Amniotic epithelial cell (primary cell): ENCODE results near the gene KRTAP17-1.

Experiments used
- DNase-seq: peaks from one replicate; pipeline ENCODE4 v3.0.0-alpha.2; 2010; ENCODE audit warnings: low read depth

KRTAP17-1 gene

GRCh38 chr17:41332239-41332638, 16.7 kb upstream of the KRTAP17-1 start:
- no peak for DNase-seq

GRCh38 chr17:41331606-41332005, 16.1 kb upstream of the KRTAP17-1 start:
- DNase-seq, result no peak

GRCh38 chr17:41329279-41329948, 13.9 kb upstream of the KRTAP17-1 start:
- DNase-seq, result peak; percentile 43

GRCh38 chr17:41328207-41328606, 12.7 kb upstream of the KRTAP17-1 start:
- no peak for DNase-seq

DNA sequence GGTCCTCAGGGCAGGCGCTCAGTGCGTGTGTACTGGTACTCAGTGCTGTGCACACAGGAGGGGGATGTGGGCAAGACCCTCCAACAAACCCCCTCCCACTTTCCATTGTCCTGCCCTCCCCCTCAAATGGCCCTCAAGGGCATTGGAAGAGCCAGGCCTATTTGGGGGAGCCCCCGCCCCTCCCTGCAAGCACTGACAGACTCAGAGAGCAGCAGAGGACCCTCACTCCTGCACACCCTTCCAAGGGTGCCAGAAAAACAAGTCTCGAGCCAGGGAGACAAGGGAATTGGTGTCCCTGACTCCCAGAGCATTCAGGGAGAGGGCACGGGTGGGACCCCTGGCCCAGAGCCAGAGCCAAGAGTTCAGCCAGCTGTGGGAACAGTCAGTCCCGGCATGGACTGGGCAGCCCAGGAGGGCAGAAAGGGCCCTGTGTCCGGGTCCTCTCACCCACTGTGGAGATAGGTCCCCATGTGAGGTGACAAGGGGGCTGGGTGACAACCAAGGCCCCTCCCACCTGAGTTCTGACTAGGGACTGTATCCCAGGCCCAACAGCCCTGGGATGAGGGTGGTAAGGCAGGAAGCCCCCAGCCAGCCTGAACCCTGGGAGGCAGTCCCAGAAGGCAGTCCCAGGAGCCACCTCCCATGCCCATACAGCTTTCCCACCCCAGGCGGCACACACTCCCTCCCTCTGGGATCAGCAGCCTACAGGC, 12.1 kb upstream of the KRTAP17-1 start:
- DNase-seq, result no peak

DNA sequence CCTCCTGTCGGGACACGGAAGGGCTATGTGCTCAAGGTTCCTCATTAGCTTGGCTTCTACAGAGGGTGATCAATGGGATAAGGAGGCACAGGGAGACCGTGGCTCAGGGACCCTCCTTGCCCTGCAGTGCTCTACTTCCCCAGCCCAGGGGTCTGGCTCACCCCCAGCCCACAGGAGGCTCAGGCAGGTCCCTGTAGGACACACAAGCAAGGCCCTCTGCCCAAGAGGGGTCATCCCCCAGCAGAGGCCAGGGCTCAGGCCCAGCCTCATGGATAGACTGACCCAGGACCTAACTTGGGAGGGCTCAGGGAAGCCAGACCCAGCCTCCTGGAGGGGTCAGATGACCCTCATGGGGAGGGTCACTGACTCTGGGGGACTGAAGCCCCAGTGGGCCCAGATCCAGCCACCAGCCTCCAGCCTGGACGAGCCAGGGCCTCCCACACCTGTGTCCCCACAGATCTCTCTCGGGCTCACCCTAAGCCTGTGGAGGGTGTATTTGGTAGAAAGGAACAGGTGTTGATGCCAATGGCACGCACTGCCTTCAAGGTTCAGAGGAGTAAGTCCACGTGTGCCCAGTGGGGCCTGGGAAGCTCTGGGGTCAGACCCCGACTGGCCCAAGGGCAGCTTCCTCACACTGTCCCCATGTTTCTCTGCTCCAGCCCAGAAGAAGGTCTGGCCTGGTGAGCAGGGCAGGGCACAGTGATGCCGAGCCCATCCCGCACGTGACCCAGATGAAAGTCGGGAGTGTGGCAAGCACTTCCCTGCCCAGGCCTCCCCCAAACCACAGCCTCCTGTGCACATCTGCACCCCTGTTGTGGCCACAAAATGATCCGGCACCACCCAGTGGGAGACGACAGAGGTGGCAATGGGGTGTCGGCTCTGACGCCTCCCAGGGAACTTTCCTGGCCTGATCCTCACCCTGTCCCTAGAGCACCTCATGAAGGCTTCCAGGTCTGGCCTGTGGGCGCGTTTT, 10.9 kb upstream of the KRTAP17-1 start:
- DNase-seq, result no peak

DNA sequence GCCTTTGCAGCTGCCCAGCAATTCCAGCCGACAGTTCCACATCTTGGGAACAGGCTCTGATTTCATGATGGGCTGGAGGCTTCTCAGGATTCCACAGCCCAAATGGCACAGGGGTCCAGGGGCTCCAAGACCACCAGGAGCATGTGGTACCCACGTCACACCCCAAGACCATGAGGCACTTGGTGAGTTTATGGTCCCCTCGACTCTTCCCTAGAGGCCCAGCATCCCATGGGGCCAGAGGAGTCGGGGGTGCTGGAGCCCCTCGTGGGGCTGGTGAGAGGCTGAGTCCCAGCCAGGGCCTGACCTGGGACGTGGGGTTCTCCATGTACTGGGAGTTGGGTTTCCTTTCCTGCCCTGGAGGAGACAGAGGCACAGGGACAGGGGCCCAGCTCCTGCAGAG, 10.1 kb upstream of the KRTAP17-1 start:
- DNase-seq, result no peak

- no peak for DNase-seq
These were observed 9.6 kb upstream of the KRTAP17-1 start for GRCh38 chr17:41325126-41325525.

DNA sequence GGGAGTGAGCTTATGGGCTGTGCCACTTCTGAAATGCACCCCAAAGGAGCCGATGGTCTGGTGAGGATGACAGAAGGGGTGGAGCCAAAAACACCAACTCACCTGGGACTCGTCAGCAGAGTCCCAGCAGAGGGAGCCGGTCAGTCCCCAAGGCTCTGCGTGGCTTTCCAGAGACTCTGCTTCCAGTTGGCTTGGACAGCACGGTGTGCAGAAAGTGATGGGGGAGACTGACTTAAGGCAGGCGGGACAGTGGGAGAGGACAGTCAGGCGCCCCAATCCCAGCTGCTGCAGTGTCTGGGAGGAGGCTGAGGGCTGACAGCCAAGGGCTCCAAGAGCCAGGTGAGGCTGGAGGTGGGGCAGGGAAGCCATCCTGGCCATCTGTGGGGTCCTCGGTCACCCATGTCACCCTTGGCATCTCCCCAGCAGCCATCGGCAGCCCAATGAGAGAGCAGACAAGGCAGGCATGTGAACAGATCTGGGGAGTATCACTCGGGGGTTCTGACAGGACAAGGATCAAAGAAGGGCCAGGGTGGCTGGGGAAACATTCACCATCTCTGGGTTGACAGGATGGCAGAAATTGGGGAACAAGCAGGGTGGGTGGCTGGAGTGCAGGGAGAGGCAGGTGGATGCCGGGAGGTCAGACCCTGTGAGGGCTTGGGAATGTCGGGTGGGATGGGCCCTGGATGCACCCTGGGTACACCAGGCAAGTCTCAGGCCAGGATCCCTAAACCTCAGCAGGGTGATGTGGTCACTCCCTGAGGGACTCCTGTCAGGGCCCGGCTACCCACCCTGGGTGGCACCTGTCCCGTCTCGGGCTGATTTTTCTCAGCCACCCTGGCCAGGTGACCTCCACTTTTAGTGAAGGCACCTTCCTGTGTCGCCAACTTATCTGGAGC, 8.9 kb upstream of the KRTAP17-1 start:
- DNase-seq, result peak; percentile 15

DNA sequence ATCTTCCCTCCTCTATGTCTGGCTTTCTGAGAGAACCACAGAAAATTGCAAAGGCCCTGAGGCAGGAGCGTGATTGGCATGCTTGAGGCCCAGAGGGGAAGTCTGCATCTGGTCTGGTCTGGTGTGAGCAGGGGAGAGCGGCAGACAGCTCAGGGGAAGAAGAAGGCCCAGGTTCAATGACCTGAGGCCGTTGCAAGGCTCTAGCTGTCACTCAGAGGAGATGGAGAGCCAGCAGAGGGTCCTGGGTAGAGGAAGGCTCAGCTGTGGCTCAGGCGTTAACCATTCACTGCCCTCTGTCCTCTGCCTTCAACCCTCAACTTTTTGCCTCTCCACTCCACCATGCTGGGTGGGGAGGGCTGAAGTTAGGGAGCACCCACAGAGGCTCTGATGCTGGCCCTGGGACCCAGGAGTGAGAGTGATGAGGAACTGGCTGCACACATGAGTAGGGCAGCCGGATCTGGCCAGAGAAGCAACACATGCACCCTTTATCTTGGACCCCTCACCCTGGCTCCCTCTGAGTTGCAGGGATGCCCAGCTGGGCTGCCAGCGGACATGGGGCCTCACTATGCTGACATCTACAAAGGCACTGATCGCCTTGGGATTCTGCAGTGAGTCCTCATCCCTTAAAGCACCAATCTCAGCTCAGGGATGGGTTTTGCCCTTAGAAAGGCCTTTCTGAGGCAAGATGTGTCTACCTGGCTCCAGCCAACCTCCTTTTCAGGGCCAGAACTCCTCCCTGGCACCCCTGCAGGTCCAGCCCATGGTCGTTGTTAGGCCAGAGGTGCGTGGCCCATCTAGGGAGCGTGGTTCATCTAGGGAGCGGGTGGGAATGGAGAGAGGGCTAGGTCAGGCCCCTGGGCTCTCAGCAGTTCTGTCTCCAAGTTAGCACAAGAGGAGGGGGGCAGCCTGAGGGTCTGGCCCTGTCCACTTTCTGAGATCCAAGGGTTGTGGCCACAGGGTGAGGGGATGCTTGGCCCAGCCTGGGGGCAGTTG, 7.7 kb upstream of the KRTAP17-1 start:
- DNase-seq, result no peak

- peak; percentile 70 for DNase-seq
These were observed 6.8 kb upstream of the KRTAP17-1 start for GRCh38 chr17:41322094-41322902.

- DNase-seq, result no peak
These were observed 2.7 kb upstream of the KRTAP17-1 start for GRCh38 chr17:41318231-41318630.

GRCh38 chr17:41315814-41316445, 420 bp upstream of the KRTAP17-1 start:
- DNase-seq, result no peak

- DNase-seq, result no peak
These were observed 4.4 kb downstream of the KRTAP17-1 start for GRCh38 chr17:41311111-41311510.

- DNase-seq, result no peak
These were observed 6.6 kb downstream of the KRTAP17-1 start, which contains the start of gene KRTAP16-1 for GRCh38 chr17:41308918-41309359. Gene KRTAP16-1, minus strand, starts transcription at chr17:41309309. Its CDS starts 56 bp downstream, at chr17:41309253.

DNA sequence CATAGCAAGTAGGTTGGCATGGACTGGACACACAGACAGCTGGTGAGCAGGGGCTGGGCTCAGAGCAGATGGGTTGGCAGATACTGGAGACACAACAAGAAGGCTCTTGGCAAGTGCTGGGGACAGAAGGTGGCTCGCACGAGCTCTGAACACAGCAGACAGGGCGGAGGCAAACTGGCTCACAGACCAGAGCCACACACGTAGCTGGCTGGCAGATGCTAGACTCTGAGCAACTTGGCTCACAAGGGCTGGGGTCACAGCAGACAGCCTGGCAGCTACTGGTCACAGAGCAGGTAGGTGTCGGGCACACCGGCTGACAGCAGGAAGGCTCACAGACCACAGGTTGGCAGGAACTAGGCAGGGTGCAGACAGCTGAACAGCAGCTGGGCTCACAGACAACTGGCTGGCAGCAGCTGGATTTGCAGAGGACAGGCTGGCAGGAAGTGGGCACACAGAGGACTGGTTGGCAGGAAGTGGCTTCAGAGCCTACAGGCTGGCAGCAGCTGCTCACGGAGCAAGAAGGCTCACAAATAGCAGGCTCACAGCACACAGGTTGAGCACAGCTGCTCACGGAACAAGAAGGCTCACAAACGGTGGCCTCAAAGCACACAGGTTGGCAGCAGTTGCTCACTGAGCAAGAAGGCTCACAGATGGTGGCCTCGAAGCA, 7.1 kb downstream of the KRTAP17-1 start:
- DNase-seq, result no peak

- no peak for DNase-seq
These were observed 7.9 kb downstream of the KRTAP17-1 start for GRCh38 chr17:41307647-41308046.

GRCh38 chr17:41304091-41304490, 11.4 kb downstream of the KRTAP17-1 start:
- no peak for DNase-seq
